ENCODE measurements around the gene EIPR1. TPM values are rescaled to one million over a fixed set of nuclear protein-coding genes. Genes with fewer than 3 reads are reported as not detected.

Gene EIPR1
- total RNA-seq, 1 experiment from 2014 or later: 40.4 TPM

- H3K27me3 ChIP-seq (ENCODE audit: insufficient read depth, low read depth): no peaks in the 10 kb centered on the region
- no peak overlapping the region for H3K27ac ChIP-seq
- H2AFZ ChIP-seq: no peak overlapping the region
- H3K4me1 ChIP-seq (replicated peaks; ENCODE audit: insufficient read depth): no peaks in the 10 kb centered on the region
- intact Hi-C loops (cut with micrococcal nuclease; ENCODE audit: unreplicated experiment): no loop called here
- CTCF ChIA-PET: no interaction called here
- no peaks in the 10 kb centered on the region for H3K36me3 ChIP-seq (ENCODE audit: low read depth)
- POLR2A ChIA-PET (ENCODE audit: unreplicated experiment): no interaction called here
- no peak for DNase-seq
- H3K4me3 ChIP-seq: no peak overlapping the region
- no peaks in the 10 kb centered on the region for H3F3A ChIP-seq (ENCODE audit: insufficient read depth, low read depth)
- BruUV-seq (replicated peaks): no TSS peak
- H3K4me2 ChIP-seq: no peak overlapping the region
- H3K9me2 ChIP-seq (ENCODE audit: insufficient read depth): no peaks in the 10 kb centered on the region
- H4K20me1 ChIP-seq (ENCODE audit: insufficient read depth): peaks cover 21% of the 10 kb centered on the region
- H3K79me2 ChIP-seq (ENCODE audit: low read depth): peaks cover 5% of the 10 kb centered on the region
- TF ChIP-seq EZH2 (IDR thresholded peaks at IDR 0.05; ENCODE audit: low read depth) (no peak), CTCF (conservative IDR thresholded peaks at IDR 0.05) (no peak)
- H3K9me3 ChIP-seq (ENCODE audit: insufficient read depth, low read depth): no peaks in the 10 kb centered on the region
These were observed 75.2 kb downstream of the EIPR1 start for GRCh38 chr2:3302421-3302750.

- Histone ChIP-seq H3K9me3 (ENCODE audit: insufficient read depth, low read depth) (no peaks in the 10 kb centered on the region), H3K79me2 (ENCODE audit: low read depth) (peaks cover 5% of the 10 kb centered on the region), H3K27ac (no peak overlapping the region), H3K9me2 (ENCODE audit: insufficient read depth) (no peaks in the 10 kb centered on the region), H4K20me1 (ENCODE audit: insufficient read depth) (peaks cover 21% of the 10 kb centered on the region), H3K4me3 (no peak overlapping the region), H3K36me3 (ENCODE audit: low read depth) (no peaks in the 10 kb centered on the region), H3K27me3 (ENCODE audit: insufficient read depth, low read depth) (no peaks in the 10 kb centered on the region), H2AFZ (no peak overlapping the region), H3F3A (ENCODE audit: insufficient read depth, low read depth) (no peaks in the 10 kb centered on the region), H3K4me1 (replicated peaks; ENCODE audit: insufficient read depth) (no peaks in the 10 kb centered on the region), H3K4me2 (no peak overlapping the region)
- BruUV-seq (replicated peaks): no TSS peak
- no peak for DNase-seq
- ChIA-PET CTCF (no interaction called here), POLR2A (ENCODE audit: unreplicated experiment) (no interaction called here)
- intact Hi-C loops (cut with micrococcal nuclease; ENCODE audit: unreplicated experiment): no loop called here
- TF ChIP-seq CTCF (conservative IDR thresholded peaks at IDR 0.05) (no peak), EZH2 (IDR thresholded peaks at IDR 0.05; ENCODE audit: low read depth) (no peak)
These were observed 76.6 kb downstream of the EIPR1 start for GRCh38 chr2:3301001-3301400.

DNA sequence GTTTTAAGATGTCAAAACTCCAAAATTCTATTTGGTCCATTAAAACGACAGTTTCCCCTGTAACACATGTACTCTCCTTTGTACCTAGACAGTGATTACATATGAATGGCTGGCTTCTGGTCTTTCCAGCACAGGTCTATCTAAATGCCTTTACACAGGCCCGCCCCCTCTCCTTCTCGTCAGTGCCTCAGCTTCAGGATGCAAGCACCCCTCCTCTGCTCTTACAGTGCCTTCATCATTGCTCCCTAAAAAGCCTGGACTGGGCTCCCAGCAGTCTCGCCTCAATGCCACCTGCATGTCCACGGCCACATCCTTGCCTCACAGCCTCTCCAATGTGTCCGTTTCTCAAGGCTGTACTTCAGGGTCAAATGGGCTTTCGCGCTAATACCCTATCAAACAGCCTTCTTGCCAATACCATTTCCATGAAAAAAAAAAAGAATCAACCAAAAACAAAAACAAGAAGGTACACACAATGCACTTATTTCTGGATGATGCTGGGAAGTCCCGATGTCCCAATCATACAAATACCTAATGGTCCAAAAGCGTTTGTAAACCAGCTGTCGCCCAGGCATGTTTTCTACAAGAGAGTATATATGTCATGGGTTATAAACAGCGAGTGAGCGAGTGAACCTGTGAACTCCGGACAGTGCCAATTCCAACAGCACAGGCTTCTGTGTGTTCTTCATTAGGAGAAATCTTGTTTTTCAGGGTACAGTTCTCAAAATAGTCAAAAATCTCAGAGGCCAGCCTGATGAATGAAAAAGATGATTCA, 77.2 kb downstream of the EIPR1 start:
- Histone ChIP-seq H3K4me3 (no peak overlapping the region), H3K9me2 (ENCODE audit: insufficient read depth) (no peaks in the 10 kb centered on the region), H3K4me2 (no peak overlapping the region), H3K4me1 (replicated peaks; ENCODE audit: insufficient read depth) (no peaks in the 10 kb centered on the region), H4K20me1 (ENCODE audit: insufficient read depth) (peaks cover 21% of the 10 kb centered on the region), H3F3A (ENCODE audit: insufficient read depth, low read depth) (no peaks in the 10 kb centered on the region), H3K27ac (no peak overlapping the region), H3K79me2 (ENCODE audit: low read depth) (peaks cover 5% of the 10 kb centered on the region), H3K9me3 (ENCODE audit: insufficient read depth, low read depth) (no peaks in the 10 kb centered on the region), H3K27me3 (ENCODE audit: insufficient read depth, low read depth) (no peaks in the 10 kb centered on the region), H3K36me3 (ENCODE audit: low read depth) (no peaks in the 10 kb centered on the region), H2AFZ (no peak overlapping the region)
- ChIA-PET POLR2A (ENCODE audit: unreplicated experiment) (no interaction called here), CTCF (no interaction called here)
- no peak for DNase-seq
- TF ChIP-seq CTCF (conservative IDR thresholded peaks at IDR 0.05) (no peak), EZH2 (IDR thresholded peaks at IDR 0.05; ENCODE audit: low read depth) (no peak)
- intact Hi-C loops (cut with micrococcal nuclease; ENCODE audit: unreplicated experiment): no loop called here
- BruUV-seq (replicated peaks): no TSS peak
